Central memory CD4-positive, alpha-beta T cell (primary cell): Measurements from ENCODE around the gene HIP1R.

Experiments
- DNase-seq: peaks from one replicate; pipeline ENCODE4 v3.0.0; 2022

The HIP1R gene

GRCh38 chr12:122848471-122849351 is 13.5 kb downstream of the HIP1R start:
- DNase-seq: no peak

DNA sequence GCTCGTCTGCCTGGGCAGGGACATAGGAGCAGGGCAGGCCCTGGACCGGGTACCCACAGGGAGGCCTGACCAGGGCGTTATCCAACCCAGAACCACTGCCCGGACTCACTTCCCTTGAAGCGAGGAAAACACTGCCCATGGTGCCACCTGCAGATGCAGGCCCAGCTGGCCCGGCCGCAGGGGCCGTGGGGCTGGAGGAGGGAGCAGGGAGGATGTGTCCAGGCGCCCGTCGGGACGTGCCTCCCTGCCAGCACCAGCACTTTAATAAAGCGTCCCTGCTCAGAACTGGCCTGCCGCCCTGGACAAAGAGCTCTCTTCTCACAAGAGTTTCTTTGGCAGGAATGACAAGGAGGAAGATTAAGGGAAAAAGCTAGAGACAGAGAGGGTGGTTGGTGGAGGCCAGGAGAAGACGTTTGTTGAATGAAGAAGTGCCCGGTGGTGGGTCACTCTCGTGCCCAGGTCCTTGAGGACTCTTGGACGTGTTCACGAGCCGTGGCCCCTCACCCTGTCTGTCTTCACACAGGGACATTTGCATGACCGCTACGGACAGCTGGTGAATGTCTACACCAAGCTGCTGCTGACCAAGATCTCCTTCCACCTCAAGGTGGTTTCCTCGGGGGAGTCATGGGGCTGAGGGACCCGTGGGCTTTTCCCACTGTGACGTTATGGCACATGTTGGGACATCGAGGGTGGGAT is 14.2 kb downstream of the HIP1R start:
- DNase-seq: no peak

GRCh38 chr12:122850048-122850445 is 14.8 kb downstream of the HIP1R start:
- DNase-seq: no peak

GRCh38 chr12:122850695-122851350 is 15.6 kb downstream of the HIP1R start:
- DNase-seq: no peak

GRCh38 chr12:122851820-122852219 is 16.6 kb downstream of the HIP1R start:
- DNase-seq: no peak

- DNase-seq: no peak
Measured at GRCh38 chr12:122852336-122853275, 17.3 kb downstream of the HIP1R start.

- no peak for DNase-seq
Measured at GRCh38 chr12:122853582-122854245, 18.5 kb downstream of the HIP1R start.

GRCh38 chr12:122854554-122854953 is 19.3 kb downstream of the HIP1R start:
- no peak for DNase-seq

- DNase-seq: no peak
Measured at GRCh38 chr12:122855071-122855829, 20.0 kb downstream of the HIP1R start.

- no peak for DNase-seq
Measured at GRCh38 chr12:122855928-122856831, 20.9 kb downstream of the HIP1R start.

DNA sequence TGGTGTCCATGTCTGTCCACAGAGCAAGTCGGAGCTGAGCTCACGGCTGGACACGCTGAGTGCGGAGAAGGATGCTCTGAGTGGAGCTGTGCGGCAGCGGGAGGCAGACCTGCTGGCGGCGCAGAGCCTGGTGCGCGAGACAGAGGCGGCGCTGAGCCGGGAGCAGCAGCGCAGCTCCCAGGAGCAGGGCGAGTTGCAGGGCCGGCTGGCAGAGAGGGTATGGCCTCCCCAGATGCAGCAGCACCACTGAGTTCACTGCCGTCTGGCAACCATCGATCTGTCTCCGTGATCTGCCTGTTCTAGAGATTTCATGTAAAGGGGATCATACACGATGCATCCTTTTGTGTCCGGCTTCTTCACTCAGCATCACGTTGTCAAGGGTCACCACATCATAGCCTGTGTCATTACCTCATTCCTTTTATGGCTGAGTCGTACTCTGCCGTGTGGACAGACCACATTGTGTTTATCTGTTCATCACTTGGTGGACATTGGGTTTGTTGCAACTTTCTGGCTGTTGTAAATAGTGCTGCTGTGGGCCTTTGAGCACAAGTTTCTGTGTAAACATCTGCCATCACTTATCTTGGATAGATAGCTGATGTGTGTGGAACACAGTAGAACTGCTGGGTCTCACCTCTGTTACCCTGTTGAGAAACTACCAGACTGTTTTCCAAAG is 21.9 kb downstream of the HIP1R start:
- DNase-seq: no peak

DNA sequence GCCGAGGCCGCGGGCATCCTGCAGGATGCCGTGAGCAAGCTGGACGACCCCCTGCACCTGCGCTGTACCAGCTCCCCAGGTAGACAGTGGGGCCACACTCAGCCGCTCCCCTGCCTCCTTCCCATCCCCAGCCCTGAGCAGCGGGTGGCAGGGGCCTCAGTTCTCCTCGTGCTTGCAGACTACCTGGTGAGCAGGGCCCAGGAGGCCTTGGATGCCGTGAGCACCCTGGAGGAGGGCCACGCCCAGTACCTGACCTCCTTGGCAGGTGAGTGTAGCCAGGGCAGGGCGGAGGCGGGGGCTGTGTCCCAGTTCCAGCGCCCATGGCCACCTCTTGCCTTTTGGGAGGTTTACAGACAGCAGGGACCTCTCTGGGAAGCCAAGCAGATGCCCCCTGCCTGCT is 22.9 kb downstream of the HIP1R start:
- DNase-seq: no peak

DNA sequence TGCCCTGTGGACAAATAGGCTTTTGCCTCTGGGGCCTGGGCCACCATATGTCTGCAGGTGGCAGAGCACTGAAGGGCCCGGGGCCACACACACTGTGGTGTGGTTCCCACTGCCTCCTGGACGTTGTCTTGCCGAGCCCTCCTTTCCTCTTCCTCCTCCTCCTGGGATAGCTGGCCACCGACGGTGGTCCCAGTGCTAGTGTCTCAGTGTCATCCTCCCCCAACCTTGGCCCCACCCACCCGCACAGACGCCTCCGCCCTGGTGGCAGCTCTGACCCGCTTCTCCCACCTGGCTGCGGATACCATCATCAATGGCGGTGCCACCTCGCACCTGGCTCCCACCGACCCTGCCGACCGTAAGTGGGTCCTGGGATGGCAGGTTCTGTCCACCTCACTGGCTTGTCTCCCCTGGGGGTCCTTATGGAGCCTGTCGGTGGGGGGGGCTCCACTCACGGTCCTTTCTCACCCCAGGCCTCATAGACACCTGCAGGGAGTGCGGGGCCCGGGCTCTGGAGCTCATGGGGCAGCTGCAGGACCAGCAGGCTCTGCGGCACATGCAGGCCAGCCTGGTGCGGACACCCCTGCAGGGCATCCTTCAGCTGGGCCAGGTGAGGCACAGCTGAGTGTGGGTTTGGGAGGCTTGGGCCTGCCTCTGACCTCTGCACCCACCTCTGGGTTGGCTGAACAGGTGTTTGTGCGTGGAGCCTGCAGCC is 23.5 kb downstream of the HIP1R start:
- no peak for DNase-seq

DNA sequence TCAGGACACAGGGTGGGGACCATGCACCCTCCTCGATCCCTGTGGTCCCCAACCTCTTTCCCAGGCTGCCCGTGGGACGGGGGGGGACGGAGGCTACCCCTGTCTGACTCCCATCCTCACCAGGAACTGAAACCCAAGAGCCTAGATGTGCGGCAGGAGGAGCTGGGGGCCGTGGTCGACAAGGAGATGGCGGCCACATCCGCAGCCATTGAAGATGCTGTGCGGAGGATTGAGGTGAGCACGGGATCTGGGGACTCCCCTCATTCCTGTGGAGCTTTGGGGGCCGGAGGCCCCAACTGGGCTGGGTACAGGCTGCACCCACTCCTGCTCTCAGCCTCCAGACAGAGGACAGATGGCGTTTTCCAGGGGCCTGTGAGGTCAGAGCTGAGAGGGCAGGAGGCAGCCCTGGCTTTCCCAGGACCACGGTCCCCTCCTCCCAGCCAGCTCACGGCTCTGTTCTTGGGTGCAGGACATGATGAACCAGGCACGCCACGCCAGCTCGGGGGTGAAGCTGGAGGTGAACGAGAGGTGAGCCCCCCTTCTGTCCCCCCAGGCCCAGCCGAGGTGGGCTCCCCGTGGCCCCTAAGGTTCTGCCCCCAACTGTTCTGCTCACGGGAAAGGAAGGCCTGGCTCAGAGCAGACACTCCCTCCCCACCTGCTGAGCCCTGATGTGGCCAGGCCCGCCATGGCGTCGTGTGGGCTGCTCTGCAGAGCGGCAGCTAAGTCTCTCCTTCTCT is 24.2 kb downstream of the HIP1R start:
- no peak for DNase-seq

DNA sequence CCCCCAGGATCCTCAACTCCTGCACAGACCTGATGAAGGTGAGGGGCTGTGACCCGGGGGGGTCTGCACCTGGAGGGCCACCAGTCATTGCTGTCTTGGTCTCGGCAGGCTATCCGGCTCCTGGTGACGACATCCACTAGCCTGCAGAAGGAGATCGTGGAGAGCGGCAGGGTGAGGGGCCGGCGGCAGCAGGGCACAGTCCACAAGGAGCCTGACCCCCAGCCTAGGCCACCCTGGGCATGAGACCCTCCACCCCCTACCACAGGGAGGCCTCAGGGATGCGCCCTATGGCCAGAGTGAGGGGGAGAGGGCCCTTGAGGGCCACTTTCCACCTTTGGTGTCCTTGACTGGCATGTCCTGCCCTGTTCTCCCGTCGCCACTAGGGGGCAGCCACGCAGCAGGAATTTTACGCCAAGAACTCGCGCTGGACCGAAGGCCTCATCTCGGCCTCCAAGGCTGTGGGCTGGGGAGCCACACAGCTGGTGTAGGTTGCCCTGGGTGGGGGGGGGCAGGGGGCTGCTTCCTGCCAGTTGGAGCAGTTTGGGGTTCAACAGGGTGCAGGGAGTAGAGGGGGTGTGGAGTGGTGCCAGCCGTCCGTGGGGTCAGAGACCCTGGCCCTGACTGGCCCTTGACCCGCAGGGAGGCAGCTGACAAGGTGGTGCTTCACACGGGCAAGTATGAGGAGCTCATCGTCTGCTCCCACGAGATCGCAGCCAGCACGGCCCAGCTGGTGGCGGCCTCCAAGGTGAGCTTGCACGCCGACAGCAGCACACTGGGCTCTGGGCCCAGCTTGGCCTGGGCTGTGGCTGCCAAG is 25.0 kb downstream of the HIP1R start:
- DNase-seq: peak; percentile 69

DNA sequence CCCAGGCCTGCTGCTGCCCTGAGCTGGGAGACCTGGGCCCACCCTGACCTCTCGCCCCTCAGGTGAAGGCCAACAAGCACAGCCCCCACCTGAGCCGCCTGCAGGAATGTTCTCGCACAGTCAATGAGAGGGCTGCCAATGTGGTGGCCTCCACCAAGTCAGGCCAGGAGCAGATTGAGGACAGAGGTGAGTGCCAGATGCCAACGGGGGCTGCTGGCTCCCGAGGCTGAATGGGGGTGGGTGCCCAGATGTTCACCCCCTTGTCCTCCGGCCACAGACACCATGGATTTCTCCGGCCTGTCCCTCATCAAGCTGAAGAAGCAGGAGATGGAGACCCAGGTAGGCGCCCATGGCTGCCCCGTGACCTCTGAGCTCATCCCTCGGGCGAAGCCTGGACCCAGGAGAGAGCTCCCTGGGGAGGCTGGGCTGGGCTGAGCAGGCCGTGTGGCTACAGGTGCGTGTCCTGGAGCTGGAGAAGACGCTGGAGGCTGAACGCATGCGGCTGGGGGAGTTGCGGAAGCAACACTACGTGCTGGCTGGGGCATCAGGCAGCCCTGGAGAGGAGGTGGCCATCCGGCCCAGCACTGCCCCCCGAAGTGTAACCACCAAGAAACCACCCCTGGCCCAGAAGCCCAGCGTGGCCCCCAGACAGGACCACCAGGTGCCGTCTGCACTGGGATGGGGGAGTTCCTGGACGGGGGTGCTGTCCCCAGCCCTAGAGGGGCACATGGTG is 25.8 kb downstream of the HIP1R start:
- DNase-seq: no peak
